Liver (tissue), 3 donors: ENCODE measurements around the gene NAV2.

Experiments used
- ATF3 ChIP-seq: IDR thresholded peaks from 2 replicates; pipeline ENCODE4 v1.6.1; 2016; ENCODE audit warnings: antibody characterized with exemption
- MAX ChIP-seq: IDR thresholded peaks from 2 replicates; pipeline ENCODE4 v1.6.1; 2016; ENCODE audit warnings: antibody characterized with exemption
- REST ChIP-seq: IDR thresholded peaks from 2 replicates; pipeline ENCODE4 v1.6.1; 2016; ENCODE audit warnings: antibody characterized with exemption, mild to moderate bottlenecking
- TAF1 ChIP-seq: conservative IDR thresholded peaks from 2 replicates; pipeline ENCODE4 v1.6.1; 2016; ENCODE audit warnings: antibody characterized with exemption, mild to moderate bottlenecking
- YY1 ChIP-seq: IDR thresholded peaks from 2 replicates; pipeline ENCODE4 v1.6.1; 2016; ENCODE audit warnings: antibody characterized with exemption, mild to moderate bottlenecking
- TF ChIP-seq, protein P1 (sequence below): fragments of 150-350 bp; IDR thresholded peaks from 2 replicates; pipeline ENCODE4 v1.5.1; 2017; ENCODE audit warnings: improper control_type of control experiment, low read depth, low read length; ENCODE audit not compliant: missing input control
- TF ChIP-seq, protein P2 (sequence below): IDR thresholded peaks from 2 replicates; pipeline ENCODE4 v1.6.1; 2016; ENCODE audit warnings: antibody characterized with exemption
- donor health status: healthy.
- donor health status: healthy.

DNA sequence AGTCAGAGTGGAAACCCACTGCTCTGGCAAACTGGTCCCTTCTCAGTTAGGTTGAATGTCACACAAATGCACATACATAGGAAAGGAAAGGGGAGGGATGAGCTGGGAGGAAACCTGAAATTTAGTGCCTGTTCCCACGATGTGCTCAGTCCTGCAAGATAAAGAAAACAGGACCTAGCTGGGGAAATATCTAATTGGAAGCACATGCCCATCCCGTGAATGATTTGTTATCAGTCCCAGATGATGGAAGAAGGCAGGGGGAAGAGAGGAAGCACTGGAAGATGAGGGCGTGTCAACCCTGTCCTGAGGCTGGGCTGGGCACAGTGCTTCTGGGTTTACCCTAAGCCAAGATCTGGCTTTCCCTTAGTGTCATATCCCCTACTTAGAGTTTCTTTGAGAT, 173.9 kb downstream of the NAV2 start:
- TF ChIP-seq, protein P1, sequence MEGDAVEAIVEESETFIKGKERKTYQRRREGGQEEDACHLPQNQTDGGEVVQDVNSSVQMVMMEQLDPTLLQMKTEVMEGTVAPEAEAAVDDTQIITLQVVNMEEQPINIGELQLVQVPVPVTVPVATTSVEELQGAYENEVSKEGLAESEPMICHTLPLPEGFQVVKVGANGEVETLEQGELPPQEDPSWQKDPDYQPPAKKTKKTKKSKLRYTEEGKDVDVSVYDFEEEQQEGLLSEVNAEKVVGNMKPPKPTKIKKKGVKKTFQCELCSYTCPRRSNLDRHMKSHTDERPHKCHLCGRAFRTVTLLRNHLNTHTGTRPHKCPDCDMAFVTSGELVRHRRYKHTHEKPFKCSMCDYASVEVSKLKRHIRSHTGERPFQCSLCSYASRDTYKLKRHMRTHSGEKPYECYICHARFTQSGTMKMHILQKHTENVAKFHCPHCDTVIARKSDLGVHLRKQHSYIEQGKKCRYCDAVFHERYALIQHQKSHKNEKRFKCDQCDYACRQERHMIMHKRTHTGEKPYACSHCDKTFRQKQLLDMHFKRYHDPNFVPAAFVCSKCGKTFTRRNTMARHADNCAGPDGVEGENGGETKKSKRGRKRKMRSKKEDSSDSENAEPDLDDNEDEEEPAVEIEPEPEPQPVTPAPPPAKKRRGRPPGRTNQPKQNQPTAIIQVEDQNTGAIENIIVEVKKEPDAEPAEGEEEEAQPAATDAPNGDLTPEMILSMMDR, result no peak
- TF ChIP-seq TAF1 (no peak), YY1 (no peak), REST (no peak), MAX (no peak), ATF3 (no peak)
- TF ChIP-seq, protein P2, sequence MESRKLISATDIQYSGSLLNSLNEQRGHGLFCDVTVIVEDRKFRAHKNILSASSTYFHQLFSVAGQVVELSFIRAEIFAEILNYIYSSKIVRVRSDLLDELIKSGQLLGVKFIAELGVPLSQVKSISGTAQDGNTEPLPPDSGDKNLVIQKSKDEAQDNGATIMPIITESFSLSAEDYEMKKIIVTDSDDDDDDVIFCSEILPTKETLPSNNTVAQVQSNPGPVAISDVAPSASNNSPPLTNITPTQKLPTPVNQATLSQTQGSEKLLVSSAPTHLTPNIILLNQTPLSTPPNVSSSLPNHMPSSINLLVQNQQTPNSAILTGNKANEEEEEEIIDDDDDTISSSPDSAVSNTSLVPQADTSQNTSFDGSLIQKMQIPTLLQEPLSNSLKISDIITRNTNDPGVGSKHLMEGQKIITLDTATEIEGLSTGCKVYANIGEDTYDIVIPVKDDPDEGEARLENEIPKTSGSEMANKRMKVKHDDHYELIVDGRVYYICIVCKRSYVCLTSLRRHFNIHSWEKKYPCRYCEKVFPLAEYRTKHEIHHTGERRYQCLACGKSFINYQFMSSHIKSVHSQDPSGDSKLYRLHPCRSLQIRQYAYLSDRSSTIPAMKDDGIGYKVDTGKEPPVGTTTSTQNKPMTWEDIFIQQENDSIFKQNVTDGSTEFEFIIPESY, result no peak
